GM12892 (cell line): ENCODE data around the gene DNAH14.

Experiments
- POLR2A ChIP-seq: IDR thresholded peaks from 2 replicates; pipeline ENCODE4 v1.6.1; 2011; ENCODE audit warnings: low read depth, low read length, control low read depth
- TAF1 ChIP-seq: IDR thresholded peaks from 2 replicates; pipeline ENCODE4 v1.6.1; 2011; ENCODE audit warnings: low read depth, mild to moderate bottlenecking, control low read depth, low read length, borderline replicate concordance

DNA sequence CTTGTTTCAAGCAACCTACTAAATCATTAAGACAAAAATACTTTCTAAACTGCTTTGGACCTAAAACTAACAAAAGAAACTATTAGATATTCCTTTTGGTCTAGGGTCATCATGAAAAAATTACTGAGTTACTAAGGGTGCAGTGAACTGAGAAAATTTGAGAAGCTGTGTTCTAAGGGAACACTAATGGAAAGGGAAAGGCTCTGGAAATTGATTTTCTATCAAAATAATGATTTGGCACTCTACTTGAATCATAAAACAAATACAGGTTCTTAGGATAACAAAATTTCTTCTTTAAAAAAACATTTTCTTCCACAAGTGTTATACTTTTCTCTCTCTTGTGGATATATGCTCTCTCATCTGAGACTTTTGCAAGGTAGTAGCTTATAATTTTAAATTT lies 213.5 kb downstream of the DNAH14 start:
- no peak for TF ChIP-seq POLR2A
- no peak for TF ChIP-seq TAF1
